ENCODE results near the gene SMC1B. TPM values are rescaled to one million over a fixed set of nuclear protein-coding genes. Genes with fewer than 3 reads are reported as not detected.
A peak's percentile ranks its signal among the peaks of the same experiment; 100 is the strongest.

The SMC1B gene
- total RNA-seq, 1 donor from 2014 or later, result 0.06 TPM

DNA sequence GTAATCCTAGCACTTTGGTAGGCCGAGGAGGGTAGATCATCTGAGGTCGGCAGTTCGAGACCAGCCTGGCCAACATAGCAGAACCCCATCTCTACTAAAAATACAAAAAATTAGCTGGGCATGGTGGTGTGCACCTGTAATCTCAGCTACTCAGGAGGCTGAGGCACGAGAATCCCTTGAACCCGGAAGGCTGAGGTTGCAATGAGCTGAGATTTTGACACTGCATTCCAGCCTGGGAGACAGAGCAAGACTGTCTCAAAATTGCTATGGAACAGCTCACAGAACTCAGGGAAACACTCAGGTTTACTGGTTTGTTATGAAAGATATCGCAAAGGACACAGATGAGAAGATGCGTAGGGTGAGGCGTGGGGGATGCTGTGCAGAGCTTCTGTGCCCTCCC, 101.0 kb downstream of the SMC1B start:
- H3K27ac ChIP-seq, result no peak overlapping the region
- H3K27me3 Mint-ChIP-seq (ENCODE audit: insufficient read depth, low read depth), result peaks cover 8% of the 10 kb centered on the region
- H3K9ac ChIP-seq, result no peak overlapping the region
- peaks cover 10% of the 10 kb centered on the region for H3K27me3 ChIP-seq
- peaks cover 28% of the 10 kb centered on the region for H4K20me1 ChIP-seq (ENCODE audit: low read depth)
- no peaks in the 10 kb centered on the region for H3K36me3 ChIP-seq
- peak overlapping the region; percentile 7 for H3K4me2 ChIP-seq
- no peak overlapping the region for H3K27ac Mint-ChIP-seq
- peak overlapping the region; percentile 46 for H3K4me3 Mint-ChIP-seq
- H3K9me3 Mint-ChIP-seq, result no peaks in the 10 kb centered on the region
- H3F3A ChIP-seq (ENCODE audit: low read depth), result peaks cover 27% of the 10 kb centered on the region
- no peak overlapping the region for H3K4me3 ChIP-seq
- peaks cover 43% of the 10 kb centered on the region for H3K79me2 ChIP-seq (ENCODE audit: low read depth)
- no peak for TF ChIP-seq EZH2 (IDR thresholded peaks at IDR 0.05)
- no peak for TF ChIP-seq EZH2phosphoT487 (IDR thresholded peaks at IDR 0.05)
- TF ChIP-seq, protein P1, sequence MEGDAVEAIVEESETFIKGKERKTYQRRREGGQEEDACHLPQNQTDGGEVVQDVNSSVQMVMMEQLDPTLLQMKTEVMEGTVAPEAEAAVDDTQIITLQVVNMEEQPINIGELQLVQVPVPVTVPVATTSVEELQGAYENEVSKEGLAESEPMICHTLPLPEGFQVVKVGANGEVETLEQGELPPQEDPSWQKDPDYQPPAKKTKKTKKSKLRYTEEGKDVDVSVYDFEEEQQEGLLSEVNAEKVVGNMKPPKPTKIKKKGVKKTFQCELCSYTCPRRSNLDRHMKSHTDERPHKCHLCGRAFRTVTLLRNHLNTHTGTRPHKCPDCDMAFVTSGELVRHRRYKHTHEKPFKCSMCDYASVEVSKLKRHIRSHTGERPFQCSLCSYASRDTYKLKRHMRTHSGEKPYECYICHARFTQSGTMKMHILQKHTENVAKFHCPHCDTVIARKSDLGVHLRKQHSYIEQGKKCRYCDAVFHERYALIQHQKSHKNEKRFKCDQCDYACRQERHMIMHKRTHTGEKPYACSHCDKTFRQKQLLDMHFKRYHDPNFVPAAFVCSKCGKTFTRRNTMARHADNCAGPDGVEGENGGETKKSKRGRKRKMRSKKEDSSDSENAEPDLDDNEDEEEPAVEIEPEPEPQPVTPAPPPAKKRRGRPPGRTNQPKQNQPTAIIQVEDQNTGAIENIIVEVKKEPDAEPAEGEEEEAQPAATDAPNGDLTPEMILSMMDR (IDR thresholded peaks at IDR 0.05), result no peak
- H3K36me3 Mint-ChIP-seq, result peaks cover 5% of the 10 kb centered on the region
- H3K9me3 ChIP-seq (ENCODE audit: low read depth), result no peaks in the 10 kb centered on the region
- H3K4me1 Mint-ChIP-seq, result peaks cover 31% of the 10 kb centered on the region
- peaks cover 25% of the 10 kb centered on the region for H3K4me1 ChIP-seq
- no peak overlapping the region for H2AFZ ChIP-seq (replicated peaks)
- no peak for DNase-seq (ENCODE audit: low spot score)

DNA sequence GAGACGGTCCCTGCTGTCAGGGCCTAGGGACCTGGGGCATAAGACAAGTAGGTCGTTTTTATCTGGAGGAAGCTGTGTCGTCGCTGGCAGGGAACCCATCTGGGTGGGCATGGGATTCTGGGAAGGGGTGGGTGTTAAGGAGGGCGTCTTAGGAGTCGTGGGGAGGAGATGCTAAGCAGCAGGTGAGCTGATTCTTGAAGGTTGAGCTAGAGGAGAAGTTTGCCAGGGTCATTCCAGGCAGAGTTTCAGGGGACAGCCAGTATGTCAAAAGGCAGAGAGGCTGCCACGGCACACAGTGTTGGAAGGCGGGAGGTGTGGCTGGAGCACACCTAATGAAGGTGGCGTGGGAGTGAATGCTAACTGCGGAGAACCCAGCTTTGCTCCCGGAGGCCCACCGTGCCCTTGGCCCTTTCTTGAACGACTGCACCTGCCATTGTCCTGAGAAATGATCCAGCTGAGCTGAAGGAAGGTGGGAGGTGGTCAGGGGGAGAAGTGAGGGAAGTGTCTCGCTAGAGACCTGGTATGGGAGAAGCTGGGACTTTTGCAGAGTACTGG, 102.3 kb downstream of the SMC1B start:
- Histone ChIP-seq H3F3A (ENCODE audit: low read depth) (peaks cover 27% of the 10 kb centered on the region), H2AFZ (replicated peaks) (no peak overlapping the region), H4K20me1 (ENCODE audit: low read depth) (peaks cover 24% of the 10 kb centered on the region), H3K9ac (no peak overlapping the region), H3K79me2 (ENCODE audit: low read depth) (peaks cover 40% of the 10 kb centered on the region), H3K9me3 (ENCODE audit: low read depth) (no peaks in the 10 kb centered on the region), H3K27ac (no peak overlapping the region), H3K27me3 (peaks cover 10% of the 10 kb centered on the region), H3K4me2 (peak overlapping the region; percentile 82), H3K4me3 (peak overlapping the region; percentile 90), H3K4me1 (peaks cover 25% of the 10 kb centered on the region), H3K36me3 (no peaks in the 10 kb centered on the region)
- Mint-ChIP-seq H3K9me3 (no peaks in the 10 kb centered on the region), H3K27me3 (ENCODE audit: insufficient read depth, low read depth) (peaks cover 8% of the 10 kb centered on the region), H3K36me3 (peaks cover 5% of the 10 kb centered on the region), H3K4me1 (peaks cover 27% of the 10 kb centered on the region), H3K4me3 (peak overlapping the region; percentile 91), H3K27ac (peak overlapping the region; percentile 59)
- no peak for TF ChIP-seq EZH2phosphoT487 (IDR thresholded peaks at IDR 0.05)
- no peak for TF ChIP-seq EZH2 (IDR thresholded peaks at IDR 0.05)
- TF ChIP-seq, protein P1 (IDR thresholded peaks at IDR 0.05), result no peak
- DNase-seq (ENCODE audit: low spot score), result no peak

DNA sequence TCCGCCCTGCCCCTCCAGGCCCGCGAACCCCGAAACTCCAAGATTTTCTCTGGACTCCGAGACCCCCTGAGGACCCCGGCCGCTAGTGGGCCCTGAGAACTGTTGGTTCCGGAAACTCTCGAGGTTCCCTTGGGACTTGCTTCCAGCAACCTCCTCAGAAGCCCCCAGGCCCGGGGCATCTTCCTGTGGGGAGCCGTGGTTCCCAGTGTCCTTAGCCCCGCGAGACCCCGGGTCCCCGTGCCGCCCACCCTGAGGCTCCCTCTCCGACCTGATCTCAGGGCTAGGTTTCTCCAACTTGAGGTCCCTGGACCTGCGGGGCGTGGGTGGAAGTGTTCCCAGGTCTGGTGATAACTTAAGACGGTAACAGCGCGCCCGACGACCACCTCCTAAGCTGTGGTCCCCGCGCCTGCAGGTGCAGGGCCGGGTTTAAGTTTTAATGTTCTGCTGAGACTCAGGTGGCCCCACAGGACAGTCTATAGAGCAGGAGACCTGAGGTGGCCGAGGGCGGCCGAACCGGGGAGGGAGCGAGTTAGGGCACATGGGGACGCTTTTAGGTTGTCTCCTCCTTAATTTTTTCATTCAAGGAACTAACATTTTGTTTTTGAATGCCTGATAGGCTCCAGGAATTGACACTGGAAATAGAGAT, 102.9 kb downstream of the SMC1B start:
- Histone ChIP-seq H4K20me1 (ENCODE audit: low read depth) (peaks cover 24% of the 10 kb centered on the region), H3K79me2 (ENCODE audit: low read depth) (peaks cover 36% of the 10 kb centered on the region), H3K9me3 (ENCODE audit: low read depth) (no peaks in the 10 kb centered on the region), H3K27me3 (peaks cover 10% of the 10 kb centered on the region), H3F3A (ENCODE audit: low read depth) (peaks cover 27% of the 10 kb centered on the region), H3K4me1 (peaks cover 25% of the 10 kb centered on the region), H2AFZ (replicated peaks) (peak overlapping the region; percentile 66), H3K36me3 (no peaks in the 10 kb centered on the region), H3K4me2 (peak overlapping the region; percentile 82), H3K4me3 (peak overlapping the region; percentile 90), H3K27ac (no peak overlapping the region), H3K9ac (peak overlapping the region; percentile 46)
- peak; percentile 46 for DNase-seq (ENCODE audit: low spot score)
- no peaks in the 10 kb centered on the region for H3K9me3 Mint-ChIP-seq
- no peak overlapping the region for H3K27ac Mint-ChIP-seq
- H3K36me3 Mint-ChIP-seq, result peaks cover 5% of the 10 kb centered on the region
- peaks cover 27% of the 10 kb centered on the region for H3K4me1 Mint-ChIP-seq
- TF ChIP-seq, protein P1 (IDR thresholded peaks at IDR 0.05), result no peak
- no peak for TF ChIP-seq EZH2 (IDR thresholded peaks at IDR 0.05)
- TF ChIP-seq EZH2phosphoT487 (IDR thresholded peaks at IDR 0.05), result no peak
- H3K4me3 Mint-ChIP-seq, result peak overlapping the region; percentile 91
- H3K27me3 Mint-ChIP-seq (ENCODE audit: insufficient read depth, low read depth), result peaks cover 8% of the 10 kb centered on the region

All from neural progenitor cell (in vitro differentiated cells).